Astrocyte (in vitro differentiated cells and primary cell): ENCODE results near the gene ANKRD26.

Experiments used
- EZH2 ChIP-seq: IDR thresholded peaks from 2 replicates; pipeline ENCODE4 v1.6.1; 2012; ENCODE audit warnings: mild to moderate bottlenecking, low read length, inconsistent platforms; ENCODE audit not compliant: insufficient read depth
- TF ChIP-seq, protein P1 (sequence below): IDR thresholded peaks from 2 replicates; pipeline ENCODE4 v1.5.1; 2011; ENCODE audit warnings: low read depth, mild to moderate bottlenecking, inconsistent platforms, low read length, moderate library complexity; ENCODE audit not compliant: insufficient read depth

DNA sequence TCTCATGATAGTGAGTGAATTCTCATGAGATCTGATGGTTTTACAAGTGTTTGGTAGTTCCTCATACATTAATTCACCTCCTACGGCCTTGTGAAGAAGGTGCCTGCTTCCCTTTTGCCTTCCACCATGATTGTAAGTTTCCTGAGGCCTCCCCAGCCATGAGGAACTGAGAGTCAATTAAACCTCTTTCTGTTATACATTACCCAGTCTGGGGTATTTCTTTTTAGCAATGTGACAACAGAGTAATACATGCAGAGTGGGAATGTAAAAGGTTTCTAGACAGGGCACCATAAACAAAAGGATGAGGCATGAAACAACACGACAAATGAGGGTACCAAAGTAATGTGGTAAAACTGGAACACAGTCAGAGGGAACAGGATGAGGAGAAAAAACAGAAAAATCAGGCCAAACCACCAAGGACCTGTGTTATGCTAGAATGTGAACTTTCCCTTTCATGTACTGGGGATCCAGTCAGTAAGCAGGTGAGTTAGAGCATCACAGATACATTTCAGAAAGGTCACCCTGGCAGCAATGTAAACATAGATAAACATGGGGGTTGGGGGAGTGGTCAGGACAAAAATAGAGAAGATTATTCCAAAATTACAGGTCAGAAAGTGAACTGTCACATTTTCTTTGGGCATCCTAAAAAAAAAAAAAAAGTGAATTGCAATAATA is 31.9 kb downstream of the ANKRD26 start:
- TF ChIP-seq, protein P1, sequence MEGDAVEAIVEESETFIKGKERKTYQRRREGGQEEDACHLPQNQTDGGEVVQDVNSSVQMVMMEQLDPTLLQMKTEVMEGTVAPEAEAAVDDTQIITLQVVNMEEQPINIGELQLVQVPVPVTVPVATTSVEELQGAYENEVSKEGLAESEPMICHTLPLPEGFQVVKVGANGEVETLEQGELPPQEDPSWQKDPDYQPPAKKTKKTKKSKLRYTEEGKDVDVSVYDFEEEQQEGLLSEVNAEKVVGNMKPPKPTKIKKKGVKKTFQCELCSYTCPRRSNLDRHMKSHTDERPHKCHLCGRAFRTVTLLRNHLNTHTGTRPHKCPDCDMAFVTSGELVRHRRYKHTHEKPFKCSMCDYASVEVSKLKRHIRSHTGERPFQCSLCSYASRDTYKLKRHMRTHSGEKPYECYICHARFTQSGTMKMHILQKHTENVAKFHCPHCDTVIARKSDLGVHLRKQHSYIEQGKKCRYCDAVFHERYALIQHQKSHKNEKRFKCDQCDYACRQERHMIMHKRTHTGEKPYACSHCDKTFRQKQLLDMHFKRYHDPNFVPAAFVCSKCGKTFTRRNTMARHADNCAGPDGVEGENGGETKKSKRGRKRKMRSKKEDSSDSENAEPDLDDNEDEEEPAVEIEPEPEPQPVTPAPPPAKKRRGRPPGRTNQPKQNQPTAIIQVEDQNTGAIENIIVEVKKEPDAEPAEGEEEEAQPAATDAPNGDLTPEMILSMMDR, result no peak
- no peak for TF ChIP-seq EZH2
